Measurements from ENCODE around the gene CNTRL. TPM values are rescaled to one million over a fixed set of nuclear protein-coding genes. Genes with fewer than 3 reads are reported as not detected.

Gene CNTRL
- polyA plus RNA-seq, 1 of the 3 experiments (the other 2 are of a cell fraction): 3.6 TPM

GRCh38 chr9:121156263-121156731 is 81.5 kb downstream of the CNTRL start:
- TF ChIP-seq YY1 (IDR thresholded peaks at IDR 0.05; ENCODE audit: low read depth) (peak; percentile 29; the same call in 1 of the 2 replicates), CHD2 (IDR thresholded peaks at IDR 0.05; ENCODE audit: low read length, partially characterized antibody) (no peak), TAF1 (IDR thresholded peaks at IDR 0.05; ENCODE audit: borderline replicate concordance, low read depth, low read length) (no peak), JUND (IDR thresholded peaks at IDR 0.05) (peak; percentile 48), TEAD4 (IDR thresholded peaks at IDR 0.05; ENCODE audit: borderline replicate concordance, insufficient read depth) (no peak), NFIC (IDR thresholded peaks at IDR 0.05; ENCODE audit: borderline replicate concordance) (peak; percentile 27; the same call in 1 of the 2 replicates), FOSL2 (IDR thresholded peaks at IDR 0.05; ENCODE audit: borderline replicate concordance, low read depth) (peak; percentile 61), EP300 (IDR thresholded peaks at IDR 0.05; ENCODE audit: borderline replicate concordance in 1 of 2, low read depth in 1 of 2, low read length in 1 of 2) (peak in 1 of 2 experiments; percentile 22; a peak in 1 of 4 replicates), MEF2A (IDR thresholded peaks at IDR 0.05; ENCODE audit: borderline replicate concordance, low read depth) (peak; percentile 79), USF1 (IDR thresholded peaks at IDR 0.05; ENCODE audit: borderline replicate concordance, low read depth) (no peak)
- TF ChIP-seq, protein P1, sequence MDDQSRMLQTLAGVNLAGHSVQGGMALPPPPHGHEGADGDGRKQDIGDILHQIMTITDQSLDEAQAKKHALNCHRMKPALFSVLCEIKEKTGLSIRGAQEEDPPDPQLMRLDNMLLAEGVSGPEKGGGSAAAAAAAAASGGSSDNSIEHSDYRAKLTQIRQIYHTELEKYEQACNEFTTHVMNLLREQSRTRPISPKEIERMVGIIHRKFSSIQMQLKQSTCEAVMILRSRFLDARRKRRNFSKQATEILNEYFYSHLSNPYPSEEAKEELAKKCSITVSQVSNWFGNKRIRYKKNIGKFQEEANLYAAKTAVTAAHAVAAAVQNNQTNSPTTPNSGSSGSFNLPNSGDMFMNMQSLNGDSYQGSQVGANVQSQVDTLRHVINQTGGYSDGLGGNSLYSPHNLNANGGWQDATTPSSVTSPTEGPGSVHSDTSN (IDR thresholded peaks at IDR 0.05): no peak; the same call in 1 of the 2 replicates
- H3K27me3 ChIP-seq (ENCODE audit: insufficient read depth): no peaks in the 10 kb centered on the region
- H3K9me3 ChIP-seq: no peaks in the 10 kb centered on the region
- no peaks in the 10 kb centered on the region for H3K9me2 ChIP-seq
- no peaks in the 10 kb centered on the region for H3K79me2 ChIP-seq (ENCODE audit: insufficient read depth)
- no peak for DNase-seq
- peak overlapping the region; percentile 68 for H3K4me2 ChIP-seq
- POLR2A ChIA-PET: no interaction called here
- peak overlapping the region; percentile 34 to 74 for H3K27ac ChIP-seq (ENCODE audit: low read depth in 2 of 2, low read length in 1 of 2)
- peak overlapping the region; percentile 45; the same call in 1 of the 2 replicates for H2AFZ ChIP-seq (ENCODE audit: low read depth)
- CTCF ChIA-PET: interaction anchor here (2.1 kb wide), 1 partner anchor 14 kb away, joined by 9 read pairs; no protein-coding TSS in a partner anchor
- H3K4me1 ChIP-seq (ENCODE audit: control insufficient read depth in 1 of 2, insufficient read depth in 2 of 2, low read depth in 1 of 2, low read length in 1 of 2): peaks cover 0 to 6% of the 10 kb centered on the region in 2 experiments; a peak in 2 of 4 replicates
- H3F3A ChIP-seq (replicated peaks; ENCODE audit: insufficient read depth): peaks cover 27% of the 10 kb centered on the region
- H3K4me3 ChIP-seq (ENCODE audit: low read depth in 2 of 2, low read length in 1 of 2): no peak overlapping the region; a peak in 1 of 4 replicates
- H4K20me1 ChIP-seq (ENCODE audit: insufficient read depth): no peaks in the 10 kb centered on the region; the same call in 1 of the 2 replicates
- H3K36me3 ChIP-seq (replicated peaks in 1 of 2; ENCODE audit: control insufficient read depth in 1 of 2, insufficient read depth in 2 of 2, low read length in 1 of 2): peaks cover 44 to 49% of the 10 kb centered on the region in 2 experiments
- 11% methylated on average over 2 of the region's 2 CpGs for WGBS (ENCODE audit: low lambda C conversion rate)
- peak overlapping the region; percentile 19; the same call in 1 of the 2 replicates for H3K9ac ChIP-seq

DNA sequence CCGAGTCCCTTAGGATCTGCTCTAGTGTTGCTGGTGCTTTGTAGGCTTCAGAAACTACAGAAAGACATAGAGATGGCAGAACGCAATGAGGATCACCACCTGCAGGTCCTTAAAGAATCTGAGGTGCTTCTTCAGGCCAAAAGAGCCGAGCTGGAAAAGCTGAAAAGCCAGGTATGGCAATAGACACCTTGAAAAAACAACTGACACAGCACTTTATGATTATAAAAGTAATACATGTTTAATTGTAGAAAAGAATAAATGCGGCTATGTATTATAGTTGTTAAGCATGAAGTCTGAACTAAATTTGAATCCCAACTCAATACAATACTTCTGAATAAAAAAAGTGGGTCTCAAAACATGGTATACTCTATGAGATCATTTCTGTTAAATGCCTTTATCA is 83.2 kb downstream of the CNTRL start:
- DNase-seq: no peak
- Histone ChIP-seq H3F3A (replicated peaks; ENCODE audit: insufficient read depth) (peaks cover 27% of the 10 kb centered on the region), H3K27me3 (ENCODE audit: insufficient read depth) (no peaks in the 10 kb centered on the region), H3K4me1 (ENCODE audit: control insufficient read depth in 1 of 2, insufficient read depth in 2 of 2, low read depth in 1 of 2, low read length in 1 of 2) (peaks cover 0 to 6% of the 10 kb centered on the region in 2 experiments; a peak in 2 of 4 replicates), H3K4me2 (no peak overlapping the region), H4K20me1 (ENCODE audit: insufficient read depth) (no peaks in the 10 kb centered on the region; the same call in 1 of the 2 replicates), H3K9ac (no peak overlapping the region), H3K36me3 (replicated peaks in 1 of 2; ENCODE audit: control insufficient read depth in 1 of 2, insufficient read depth in 2 of 2, low read length in 1 of 2) (peaks cover 56% of the 10 kb centered on the region in 2 experiments), H2AFZ (ENCODE audit: low read depth) (no peak overlapping the region), H3K9me2 (no peaks in the 10 kb centered on the region), H3K4me3 (ENCODE audit: low read depth in 2 of 2, low read length in 1 of 2) (no peak overlapping the region), H3K79me2 (ENCODE audit: insufficient read depth) (no peaks in the 10 kb centered on the region), H3K9me3 (no peaks in the 10 kb centered on the region), H3K27ac (ENCODE audit: low read depth in 2 of 2, low read length in 1 of 2) (no peak overlapping the region)
- WGBS (ENCODE audit: low lambda C conversion rate): 95% methylated on average over 4 of the region's 4 CpGs
- ChIA-PET CTCF (interaction anchor here (1.0 kb wide), 1 partner anchor 402 kb away, joined by 3 read pairs; no protein-coding TSS in a partner anchor), POLR2A (no interaction called here)
- TF ChIP-seq CTCF (IDR thresholded peaks at IDR 0.05): no peak
- no peak for TF ChIP-seq RAD21 (IDR thresholded peaks at IDR 0.05; ENCODE audit: low read length)
- no peak for TF ChIP-seq RCOR1 (IDR thresholded peaks at IDR 0.05; ENCODE audit: low read length)
- TF ChIP-seq YY1 (IDR thresholded peaks at IDR 0.05; ENCODE audit: low read depth): no peak
- no peak for TF ChIP-seq NFIC (IDR thresholded peaks at IDR 0.05; ENCODE audit: borderline replicate concordance)
- no peak for TF ChIP-seq GATA2 (CRISPR knock-in tag; IDR thresholded peaks at IDR 0.05)
- no peak for TF ChIP-seq GABPA (IDR thresholded peaks at IDR 0.05; ENCODE audit: low read depth)
- TF ChIP-seq, protein P2, sequence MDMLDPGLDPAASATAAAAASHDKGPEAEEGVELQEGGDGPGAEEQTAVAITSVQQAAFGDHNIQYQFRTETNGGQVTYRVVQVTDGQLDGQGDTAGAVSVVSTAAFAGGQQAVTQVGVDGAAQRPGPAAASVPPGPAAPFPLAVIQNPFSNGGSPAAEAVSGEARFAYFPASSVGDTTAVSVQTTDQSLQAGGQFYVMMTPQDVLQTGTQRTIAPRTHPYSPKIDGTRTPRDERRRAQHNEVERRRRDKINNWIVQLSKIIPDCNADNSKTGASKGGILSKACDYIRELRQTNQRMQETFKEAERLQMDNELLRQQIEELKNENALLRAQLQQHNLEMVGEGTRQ (IDR thresholded peaks at IDR 0.05; ENCODE audit: borderline replicate concordance, low read depth, low read length): no peak
- TF ChIP-seq RXRA (IDR thresholded peaks at IDR 0.05; ENCODE audit: borderline replicate concordance, low read depth): no peak
- no peak for TF ChIP-seq NRF1 (IDR thresholded peaks at IDR 0.05; ENCODE audit: low read depth, low read length)
- TF ChIP-seq USF1 (IDR thresholded peaks at IDR 0.05; ENCODE audit: borderline replicate concordance, low read depth): no peak
- TF ChIP-seq, protein P3, sequence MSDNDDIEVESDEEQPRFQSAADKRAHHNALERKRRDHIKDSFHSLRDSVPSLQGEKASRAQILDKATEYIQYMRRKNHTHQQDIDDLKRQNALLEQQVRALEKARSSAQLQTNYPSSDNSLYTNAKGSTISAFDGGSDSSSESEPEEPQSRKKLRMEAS (IDR thresholded peaks at IDR 0.05; ENCODE audit: low read depth): no peak
- TF ChIP-seq CHD2 (IDR thresholded peaks at IDR 0.05; ENCODE audit: low read length, partially characterized antibody): no peak
- TF ChIP-seq SIN3A (IDR thresholded peaks at IDR 0.05; ENCODE audit: borderline replicate concordance, low read depth, low read length): no peak
